Stimulated activated CD8-positive, alpha-beta memory T cell treated with anti-CD3 and anti-CD28 coated beads, Interleukin-7, amount 100 ng/mL, for 1 hour (primary cell): ENCODE results near the gene CPSF6.

ENCODE experiments used
- DNase-seq, 2 donors: peaks; one replicate each; pipeline ENCODE4 v3.0.0-alpha.2; 2020; ENCODE audit warnings: low read depth in 2 of 2

The CPSF6 gene

DNA sequence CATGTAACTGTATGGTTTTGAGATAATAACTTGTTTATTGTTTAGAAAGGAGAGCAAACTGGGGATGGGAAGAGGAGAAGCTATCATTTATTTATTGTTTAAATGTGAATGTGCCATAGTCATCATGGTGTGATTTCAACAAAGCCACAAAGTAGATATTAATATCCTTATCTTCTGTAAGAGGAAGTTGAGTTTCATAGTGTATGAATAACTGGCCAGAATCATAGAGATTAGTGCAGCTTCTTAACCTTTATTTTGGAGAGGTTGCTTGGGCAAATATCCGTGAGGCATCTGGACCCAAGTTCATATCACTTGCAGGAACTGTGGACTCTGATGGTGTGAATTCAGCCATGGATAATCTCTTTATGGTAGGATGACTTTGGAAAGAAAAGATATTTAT, 82.0 kb downstream of the CPSF6 start:
- DNase-seq: no peak
